ENCODE data around the gene SMC2.

The SMC2 gene

GRCh38 chr9:104138243-104138868 lies 44.2 kb downstream of the SMC2 start:
- Histone ChIP-seq H3K4me2 (ENCODE audit: low read length) (no peak overlapping the region), H3K27me3 (ENCODE audit: control insufficient read depth, low read length) (no peaks in the 10 kb centered on the region), H3K79me2 (ENCODE audit: control insufficient read depth, low read length) (no peaks in the 10 kb centered on the region), H3K9me3 (ENCODE audit: control insufficient read depth, insufficient read depth, low read length) (no peaks in the 10 kb centered on the region), H3K4me1 (ENCODE audit: control insufficient read depth, low read length) (no peaks in the 10 kb centered on the region), H3F3A (ENCODE audit: control insufficient read depth, insufficient read depth) (no peaks in the 10 kb centered on the region), H4K20me1 (ENCODE audit: control insufficient read depth, insufficient read depth, low read depth, low read length) (no peaks in the 10 kb centered on the region), H3K9me2 (replicated peaks; ENCODE audit: control insufficient read depth, low read length) (no peaks in the 10 kb centered on the region), H3K36me3 (ENCODE audit: control insufficient read depth, low read length) (peaks cover 95% of the 10 kb centered on the region), H3K4me3 (ENCODE audit: low read length) (no peak overlapping the region), H3K27ac (ENCODE audit: low read depth, low read length) (no peak overlapping the region)
- TF ChIP-seq EZH2phosphoT487 (IDR thresholded peaks at IDR 0.05; ENCODE audit: borderline replicate concordance, low read length) (no peak), CTCF (IDR thresholded peaks at IDR 0.05; ENCODE audit: low read depth, low read length, poor library complexity, severe bottlenecking) (no peak)

GRCh38 chr9:104142799-104143549 lies 48.9 kb downstream of the SMC2 start:
- Histone ChIP-seq H3K9me2 (replicated peaks; ENCODE audit: control insufficient read depth, low read length) (no peaks in the 10 kb centered on the region), H3K79me2 (ENCODE audit: control insufficient read depth, low read length) (no peaks in the 10 kb centered on the region), H3K36me3 (ENCODE audit: control insufficient read depth, low read length) (peaks cover 53% of the 10 kb centered on the region), H3K4me2 (ENCODE audit: low read length) (no peak overlapping the region), H3K4me3 (ENCODE audit: low read length) (no peak overlapping the region), H3K27ac (ENCODE audit: low read depth, low read length) (no peak overlapping the region), H3K9me3 (ENCODE audit: control insufficient read depth, insufficient read depth, low read length) (no peaks in the 10 kb centered on the region), H3K4me1 (ENCODE audit: control insufficient read depth, low read length) (no peaks in the 10 kb centered on the region), H3F3A (ENCODE audit: control insufficient read depth, insufficient read depth) (no peaks in the 10 kb centered on the region), H3K27me3 (ENCODE audit: control insufficient read depth, low read length) (no peaks in the 10 kb centered on the region), H4K20me1 (ENCODE audit: control insufficient read depth, insufficient read depth, low read depth, low read length) (no peaks in the 10 kb centered on the region)
- TF ChIP-seq EZH2phosphoT487 (IDR thresholded peaks at IDR 0.05; ENCODE audit: borderline replicate concordance, low read length) (no peak), CTCF (IDR thresholded peaks at IDR 0.05; ENCODE audit: low read depth, low read length, poor library complexity, severe bottlenecking) (no peak)

GRCh38 chr9:104143550-104143910 lies 49.4 kb downstream of the SMC2 start:
- Histone ChIP-seq H3K79me2 (ENCODE audit: control insufficient read depth, low read length) (no peaks in the 10 kb centered on the region), H3K36me3 (ENCODE audit: control insufficient read depth, low read length) (peaks cover 47% of the 10 kb centered on the region), H3K9me3 (ENCODE audit: control insufficient read depth, insufficient read depth, low read length) (no peaks in the 10 kb centered on the region), H3K27me3 (ENCODE audit: control insufficient read depth, low read length) (no peaks in the 10 kb centered on the region), H3K27ac (ENCODE audit: low read depth, low read length) (no peak overlapping the region), H3F3A (ENCODE audit: control insufficient read depth, insufficient read depth) (no peaks in the 10 kb centered on the region), H3K4me2 (ENCODE audit: low read length) (no peak overlapping the region), H3K4me1 (ENCODE audit: control insufficient read depth, low read length) (no peaks in the 10 kb centered on the region), H3K9me2 (replicated peaks; ENCODE audit: control insufficient read depth, low read length) (no peaks in the 10 kb centered on the region), H3K4me3 (ENCODE audit: low read length) (no peak overlapping the region), H4K20me1 (ENCODE audit: control insufficient read depth, insufficient read depth, low read depth, low read length) (no peaks in the 10 kb centered on the region)
- no peak for TF ChIP-seq CTCF (IDR thresholded peaks at IDR 0.05; ENCODE audit: low read depth, low read length, poor library complexity, severe bottlenecking)
- TF ChIP-seq EZH2phosphoT487 (IDR thresholded peaks at IDR 0.05; ENCODE audit: borderline replicate concordance, low read length), result no peak
